ENCODE measurements around the gene ANXA2R.
"Not testable (repeated sequence)": the region's sequence is repeated elsewhere in the genome, so short reads cannot be mapped to it uniquely, and the experiment has no call there.

The ANXA2R gene

DNA sequence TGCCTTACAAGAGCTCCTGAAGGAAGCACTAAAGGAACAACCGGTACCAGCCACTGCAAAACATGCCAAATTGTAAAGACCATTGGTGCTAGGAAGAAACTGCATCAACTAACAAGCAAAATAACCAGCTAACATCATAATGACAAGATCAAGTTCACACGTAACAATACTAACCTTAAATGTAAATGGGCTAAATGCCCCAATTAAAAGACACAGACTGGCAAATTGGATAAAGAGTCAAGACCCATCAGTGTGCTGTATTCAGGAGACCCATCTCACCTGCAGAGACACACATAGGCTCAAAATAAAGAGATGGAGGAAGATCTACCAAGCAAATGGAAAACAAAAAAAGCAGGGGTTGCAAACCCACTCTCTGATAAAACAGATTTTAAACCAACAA, 15.0 kb upstream of the ANXA2R start:
- DNase-seq, result not testable (repeated sequence)

DNA sequence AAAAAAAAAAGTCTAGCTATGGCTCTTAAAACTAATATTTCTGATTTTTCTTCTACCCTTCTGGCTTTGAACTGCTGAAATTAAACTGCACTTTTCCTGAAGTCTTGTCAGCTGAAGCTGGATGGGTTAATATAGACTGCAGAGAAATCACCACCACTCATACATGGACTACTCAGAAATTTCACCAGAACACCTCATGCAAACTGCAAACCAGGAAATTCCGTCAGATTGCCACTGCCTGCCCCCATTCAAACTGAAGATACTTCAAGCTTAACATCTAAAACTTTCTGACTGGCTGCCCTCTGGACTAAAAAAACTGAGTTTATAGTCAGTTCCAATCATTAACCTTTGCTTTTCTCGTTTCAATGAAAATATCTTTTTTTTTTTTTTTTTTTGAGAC, 11.6 kb upstream of the ANXA2R start:
- no peak for DNase-seq

DNA sequence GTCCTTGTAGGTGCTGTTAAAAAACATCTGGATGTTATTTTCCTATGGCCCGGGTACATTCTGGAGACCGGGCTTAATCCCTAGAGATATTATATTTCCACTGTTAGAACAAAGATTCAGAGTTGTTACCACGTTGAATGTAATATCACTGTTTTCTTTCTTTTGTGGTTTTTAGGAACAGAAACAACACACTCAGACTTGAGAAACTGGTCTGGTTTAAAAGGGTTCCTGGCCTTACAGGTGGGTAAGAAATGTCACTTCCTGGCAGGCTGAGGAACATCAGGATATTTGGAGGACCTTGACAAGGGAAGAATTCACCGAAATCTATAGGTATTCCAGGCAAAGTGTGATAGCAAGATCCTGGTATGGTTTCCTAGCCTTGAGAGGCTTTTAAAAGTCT, 10.3 kb upstream of the ANXA2R start:
- no peak for DNase-seq

DNA sequence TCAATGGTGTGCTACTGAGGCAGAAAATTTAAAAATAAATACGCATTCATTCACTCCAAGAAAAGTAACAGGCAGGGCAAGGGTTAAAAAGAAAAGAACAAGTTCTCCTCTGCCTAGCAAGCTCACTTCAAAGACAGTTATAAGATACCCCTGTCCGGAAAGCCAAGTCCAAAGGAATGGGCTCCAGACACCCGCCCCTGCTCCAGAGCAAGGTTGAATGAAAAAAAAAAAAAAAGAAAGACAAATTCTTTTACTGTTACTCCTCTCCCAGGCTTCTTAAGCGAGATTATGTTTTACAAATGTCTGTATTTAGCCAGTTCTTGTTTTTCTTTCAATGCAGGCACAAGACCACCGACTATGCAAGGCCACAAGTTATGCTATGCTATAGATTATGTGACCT, 9.1 kb upstream of the ANXA2R start:
- no peak for DNase-seq

DNA sequence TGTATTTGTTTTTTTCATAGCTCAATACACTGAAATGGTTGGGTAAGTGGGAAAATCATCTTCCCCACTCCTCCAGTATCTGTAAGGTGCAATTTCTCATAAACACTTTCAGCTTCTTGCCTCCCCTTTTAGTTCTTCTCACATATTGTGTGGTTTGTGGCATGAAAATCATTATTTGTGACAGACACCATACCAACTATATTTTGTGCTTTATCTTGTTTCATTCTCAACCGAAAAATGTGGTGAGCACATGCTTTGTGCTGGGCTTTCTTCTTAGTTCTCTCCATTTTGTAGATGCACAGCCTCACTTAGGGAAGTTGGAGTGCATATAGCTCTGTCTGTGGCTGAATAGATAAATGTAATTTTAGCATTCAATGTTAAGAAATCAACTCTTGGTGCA, 6.4 kb upstream of the ANXA2R start:
- DNase-seq, result no peak

DNA sequence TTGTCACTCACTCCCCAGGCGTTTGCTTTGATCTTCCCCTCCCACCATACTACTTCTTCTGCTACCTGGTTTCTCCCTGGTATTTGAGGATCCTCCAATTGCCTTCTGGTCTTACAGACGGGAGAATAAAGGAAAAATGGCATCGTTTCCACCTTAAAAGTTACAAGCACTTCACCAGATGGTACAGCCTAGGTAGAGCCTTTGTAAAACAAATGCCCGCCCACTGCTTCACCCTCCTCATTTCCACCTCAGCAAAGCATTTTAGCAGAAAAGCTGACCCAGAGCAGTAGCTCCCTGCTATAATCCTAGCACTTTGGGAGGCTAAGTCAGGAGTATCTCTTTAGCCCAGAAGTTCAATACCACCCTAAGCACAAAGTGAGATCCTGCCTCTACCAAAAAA, 5.1 kb upstream of the ANXA2R start:
- no peak for DNase-seq

DNA sequence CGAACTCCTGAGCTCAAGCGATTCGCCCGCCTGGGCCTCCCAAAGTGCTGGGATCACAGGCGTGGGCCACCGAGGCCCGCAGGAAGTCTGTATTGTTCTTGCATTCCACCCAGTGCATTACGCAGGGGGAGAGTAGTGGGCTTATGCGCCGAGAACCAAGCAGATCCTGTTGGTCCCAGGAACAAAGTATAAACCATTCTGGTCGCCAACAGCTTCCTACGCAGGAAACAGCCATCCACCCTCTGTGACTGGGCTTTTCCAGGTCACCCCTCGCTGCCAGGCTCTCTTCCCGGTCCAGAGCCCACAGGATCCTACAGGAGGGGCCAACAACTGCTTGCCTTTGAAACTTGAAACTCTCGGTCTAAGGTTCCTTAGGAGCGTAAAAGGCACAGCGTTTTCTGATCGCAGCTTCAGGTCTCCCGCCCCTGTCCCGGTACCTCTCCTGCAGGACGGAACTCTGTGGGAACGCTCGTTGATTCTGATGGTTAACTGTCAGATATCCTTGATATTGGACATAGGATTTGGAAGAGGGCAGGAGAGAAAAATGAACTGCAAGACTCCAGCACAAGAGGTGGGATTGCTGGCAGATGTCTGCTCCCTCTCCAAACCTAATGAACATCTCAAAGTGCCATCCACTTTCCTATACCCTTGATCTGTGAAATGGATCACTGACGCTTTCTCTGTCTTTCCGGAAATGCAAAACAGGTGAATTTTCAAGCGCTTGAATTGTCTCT, 4.2 kb upstream of the ANXA2R start:
- DNase-seq, result no peak

DNA sequence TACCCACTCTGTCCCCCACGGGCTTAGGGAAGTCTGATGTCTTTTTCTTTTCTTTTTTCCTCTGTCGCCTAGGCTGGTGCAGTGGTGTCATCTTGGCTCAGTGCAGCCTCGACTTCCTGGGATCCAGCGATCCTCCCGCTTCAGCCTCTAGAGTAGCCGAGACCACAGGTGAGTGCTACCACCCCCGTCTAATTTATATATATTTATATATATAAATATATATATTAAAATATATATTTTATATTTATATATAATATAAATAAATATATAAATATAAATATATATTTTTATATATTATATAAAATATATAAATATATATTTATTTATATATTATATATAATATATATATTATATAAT, 3.3 kb upstream of the ANXA2R start:
- DNase-seq, result no peak

DNA sequence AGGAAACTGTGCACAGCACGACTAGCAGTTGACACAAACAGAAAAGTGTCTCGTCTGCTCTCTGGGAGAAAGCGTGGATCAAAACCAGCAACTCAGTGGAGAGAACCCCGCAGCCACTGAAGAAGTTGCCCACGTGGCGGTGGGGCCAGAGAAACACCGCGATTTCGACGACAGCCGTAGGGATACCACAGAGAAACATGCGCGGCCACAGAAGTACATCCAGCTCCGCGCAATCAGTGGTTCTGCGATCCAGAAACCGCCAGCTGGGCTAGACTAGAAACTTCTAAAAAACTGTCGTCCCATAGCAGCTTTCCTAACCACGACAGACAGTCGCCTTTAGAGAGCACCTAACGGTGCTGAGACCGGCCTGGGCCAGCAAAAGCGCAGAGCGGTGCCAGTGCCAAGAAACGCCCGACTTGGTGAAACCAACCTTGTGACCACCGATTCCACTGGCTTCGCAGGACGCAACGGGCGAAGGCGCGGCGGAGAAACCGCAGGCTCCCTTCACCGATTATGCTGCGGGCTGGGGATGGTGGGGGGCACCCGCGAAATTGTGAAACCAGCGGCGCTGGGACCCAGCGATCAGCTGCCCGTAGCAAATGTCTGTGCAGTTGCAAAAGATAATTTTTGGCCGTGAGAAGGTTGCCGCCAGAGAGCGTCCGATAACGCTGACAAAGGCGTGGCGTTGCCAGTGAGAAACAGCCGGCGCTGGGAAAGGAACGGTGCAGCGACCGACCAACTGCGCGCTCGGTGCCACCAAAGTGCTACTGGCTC, 2.7 kb upstream of the ANXA2R start:
- peak; percentile 77 for DNase-seq

DNA sequence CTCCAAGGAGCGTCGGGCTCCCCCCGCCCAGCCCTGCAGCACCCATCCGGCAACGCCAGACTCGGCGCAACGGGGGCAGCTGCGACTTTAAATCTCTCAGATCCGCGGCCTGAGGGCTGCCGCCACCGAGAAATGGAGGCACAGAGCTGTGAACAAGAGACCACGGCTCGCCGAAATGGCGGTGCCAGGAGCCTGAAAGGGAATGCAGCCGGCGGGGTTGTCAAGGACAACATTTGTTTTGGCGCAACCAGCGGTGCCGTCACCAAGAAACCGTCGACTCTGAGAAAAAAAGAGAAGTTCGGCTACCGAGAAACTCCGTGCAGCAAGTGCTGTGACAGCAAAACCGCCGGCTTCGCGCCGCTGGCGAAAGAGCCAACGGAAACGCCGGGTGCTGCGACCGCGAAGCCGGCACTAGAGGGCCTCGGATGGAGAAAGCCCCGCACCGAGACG, 2.1 kb upstream of the ANXA2R start:
- DNase-seq, result peak; percentile 91

DNA sequence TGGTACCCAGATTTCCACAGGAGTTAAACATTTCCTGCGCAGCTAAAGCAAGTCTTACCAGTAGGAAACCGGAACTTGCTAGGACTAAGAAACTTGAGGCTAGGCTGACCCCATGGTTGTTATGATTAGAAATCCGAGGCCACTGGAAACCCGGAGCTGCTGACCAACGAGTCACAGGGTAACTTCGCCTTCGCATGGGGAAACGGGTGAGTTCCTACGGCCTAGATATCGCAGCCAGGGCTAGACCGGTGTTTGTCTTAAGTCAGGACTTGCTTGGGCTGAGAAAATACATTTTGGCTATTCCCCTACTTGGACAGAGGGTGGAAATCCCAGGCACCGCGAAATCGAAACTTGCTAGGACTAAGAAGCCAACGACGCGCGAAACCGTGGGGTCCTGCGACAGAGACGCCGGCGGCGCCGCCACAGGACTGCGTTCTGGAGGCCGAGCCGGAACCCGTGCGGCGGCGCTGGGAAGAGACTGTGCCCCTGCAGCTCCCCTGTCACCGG, 1.6 kb upstream of the ANXA2R start:
- DNase-seq, result peak; percentile 82

DNA sequence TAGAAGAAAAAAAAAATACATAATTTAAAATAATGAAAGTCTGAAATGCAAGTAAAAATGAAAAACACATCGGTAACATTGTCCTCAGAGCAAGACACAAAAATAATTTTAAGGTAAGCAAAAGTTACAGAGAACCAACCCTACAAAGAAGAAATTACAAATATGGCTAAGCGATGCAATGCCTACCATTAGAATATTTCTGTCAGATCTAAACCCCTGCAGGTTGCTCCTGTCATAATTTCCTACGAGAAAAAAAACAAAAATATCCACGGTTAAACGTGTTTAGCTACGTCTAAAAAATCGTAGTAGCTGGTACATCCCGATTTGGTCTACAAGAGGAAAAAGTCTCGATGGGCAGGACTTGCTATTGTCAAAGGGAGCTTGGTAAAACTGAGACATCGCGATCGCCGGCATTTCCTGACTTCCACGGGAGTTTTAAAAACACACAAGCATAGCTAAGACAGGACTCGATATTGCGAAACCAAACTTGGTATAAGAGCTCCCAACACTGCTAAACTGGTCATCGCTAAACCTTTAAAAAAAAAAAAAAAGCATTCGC, 1.1 kb upstream of the ANXA2R start:
- DNase-seq, result peak; percentile 60

DNA sequence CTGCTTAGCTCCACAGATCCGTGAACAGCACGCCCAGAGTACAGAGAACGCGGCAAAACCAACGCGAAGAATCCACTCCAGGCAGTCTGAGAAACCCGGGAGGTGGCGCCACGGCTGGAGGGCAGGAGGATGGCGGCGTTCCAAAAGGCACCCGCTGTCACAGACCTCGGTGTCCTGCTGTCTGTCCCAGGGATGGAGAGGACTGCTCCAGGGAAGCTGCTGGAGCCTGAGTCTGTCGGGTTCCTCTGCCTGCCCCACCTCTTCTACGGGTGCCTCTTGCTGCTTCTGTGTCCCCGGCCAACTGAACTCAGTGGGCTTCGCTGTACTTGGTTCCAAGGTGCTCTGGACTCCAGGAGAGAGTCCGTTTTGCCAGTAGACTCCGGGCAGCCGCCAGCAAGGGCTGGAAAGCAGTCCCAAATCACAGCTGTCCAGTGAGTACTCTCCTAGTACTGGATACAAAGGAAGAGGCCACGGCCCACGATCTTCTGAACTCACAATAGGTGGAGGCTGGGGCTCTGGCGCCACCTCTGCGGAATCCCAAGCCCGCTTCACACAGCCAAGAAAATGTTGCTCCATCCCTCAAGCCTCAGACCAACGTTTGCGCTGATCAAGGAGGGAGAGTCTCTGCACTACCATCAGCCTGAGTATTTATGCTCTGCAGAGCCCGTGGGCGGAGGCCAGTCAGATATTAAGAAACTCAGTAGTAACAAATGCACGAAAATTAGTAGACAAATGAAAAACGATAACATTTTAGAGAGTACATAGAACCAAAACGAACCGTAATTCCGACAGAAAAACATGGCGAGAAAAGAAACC, 440 bp downstream of the ANXA2R start:
- DNase-seq, result peak; percentile 77

DNA sequence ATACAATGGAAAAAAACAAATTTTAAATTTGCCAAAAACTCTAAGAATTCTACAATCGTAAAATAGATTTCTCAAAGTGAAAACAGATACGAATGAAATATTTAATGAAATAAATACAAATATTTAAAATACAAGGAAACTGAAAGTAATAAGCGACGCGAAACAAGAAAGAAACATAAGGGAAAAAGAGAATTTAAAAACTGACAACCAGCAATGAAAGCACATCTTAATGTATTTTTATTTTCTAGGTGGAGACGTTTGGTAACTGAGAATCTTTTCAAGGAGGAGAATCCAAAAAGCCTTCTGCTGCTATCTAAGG, 1.0 kb downstream of the ANXA2R start:
- DNase-seq, result no peak

DNA sequence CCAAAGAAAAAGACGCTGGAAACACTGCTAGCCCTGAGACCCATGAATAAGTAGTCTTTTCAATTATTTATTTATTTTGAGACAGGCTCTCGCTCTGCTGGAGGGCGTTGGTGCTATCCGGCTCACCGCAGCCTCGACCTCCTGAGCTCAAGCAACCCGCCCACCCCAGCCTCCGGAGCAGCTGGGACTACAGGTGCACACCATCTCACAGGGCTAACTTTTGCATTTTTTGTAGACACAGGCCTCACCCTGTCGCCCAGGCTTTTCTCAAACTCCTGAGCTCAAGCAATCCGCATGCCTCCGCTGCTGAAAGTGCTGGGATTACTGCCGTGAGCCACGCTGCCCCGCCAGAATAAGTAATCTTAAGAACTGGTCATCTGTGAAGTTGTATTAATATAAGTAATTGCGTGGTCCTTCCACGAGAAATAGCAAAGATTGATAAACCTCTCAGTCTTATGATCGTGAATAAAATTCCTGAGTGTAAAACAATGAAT, 1.6 kb downstream of the ANXA2R start:
- peak; percentile 47 for DNase-seq

DNA sequence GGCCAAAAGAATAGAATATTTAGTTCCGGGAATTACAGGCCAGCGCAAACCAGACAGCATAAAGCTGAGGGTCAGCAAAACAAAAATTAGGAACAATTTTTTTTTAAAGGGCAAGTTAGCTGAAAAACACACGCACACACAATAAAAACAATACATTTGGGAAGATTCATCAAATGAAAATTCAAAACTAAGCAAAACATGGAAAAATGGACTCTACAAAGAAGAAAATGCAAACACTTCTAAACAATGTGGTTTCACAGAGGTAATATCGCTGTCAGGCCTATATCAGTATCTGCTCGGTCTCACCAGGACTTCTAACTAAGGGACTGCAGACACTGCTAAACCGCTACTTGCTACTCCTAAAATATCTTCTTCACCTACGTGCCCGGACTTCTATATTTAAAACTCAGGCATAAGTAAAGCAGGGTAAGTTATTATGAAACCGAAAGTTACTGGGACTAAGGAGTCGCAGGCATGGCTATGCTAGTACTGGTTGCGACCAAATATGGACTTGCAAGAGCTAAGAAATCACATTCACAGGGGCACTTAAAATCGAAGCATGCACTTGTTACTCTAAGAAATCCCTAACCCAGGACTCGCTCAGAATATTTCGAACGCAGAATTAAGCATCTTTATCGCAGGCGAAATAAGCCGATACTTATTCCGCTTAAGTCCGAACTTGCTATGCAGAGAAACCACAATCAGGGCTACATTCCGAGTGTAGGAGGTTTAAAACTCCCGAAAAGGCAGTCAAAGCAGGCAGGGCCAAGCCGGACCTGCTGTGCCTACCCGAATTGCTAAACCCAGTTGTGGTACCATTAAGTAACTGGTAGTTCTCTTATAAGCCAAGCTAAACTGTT, 2.3 kb downstream of the ANXA2R start:
- peak; percentile 77 for DNase-seq

DNA sequence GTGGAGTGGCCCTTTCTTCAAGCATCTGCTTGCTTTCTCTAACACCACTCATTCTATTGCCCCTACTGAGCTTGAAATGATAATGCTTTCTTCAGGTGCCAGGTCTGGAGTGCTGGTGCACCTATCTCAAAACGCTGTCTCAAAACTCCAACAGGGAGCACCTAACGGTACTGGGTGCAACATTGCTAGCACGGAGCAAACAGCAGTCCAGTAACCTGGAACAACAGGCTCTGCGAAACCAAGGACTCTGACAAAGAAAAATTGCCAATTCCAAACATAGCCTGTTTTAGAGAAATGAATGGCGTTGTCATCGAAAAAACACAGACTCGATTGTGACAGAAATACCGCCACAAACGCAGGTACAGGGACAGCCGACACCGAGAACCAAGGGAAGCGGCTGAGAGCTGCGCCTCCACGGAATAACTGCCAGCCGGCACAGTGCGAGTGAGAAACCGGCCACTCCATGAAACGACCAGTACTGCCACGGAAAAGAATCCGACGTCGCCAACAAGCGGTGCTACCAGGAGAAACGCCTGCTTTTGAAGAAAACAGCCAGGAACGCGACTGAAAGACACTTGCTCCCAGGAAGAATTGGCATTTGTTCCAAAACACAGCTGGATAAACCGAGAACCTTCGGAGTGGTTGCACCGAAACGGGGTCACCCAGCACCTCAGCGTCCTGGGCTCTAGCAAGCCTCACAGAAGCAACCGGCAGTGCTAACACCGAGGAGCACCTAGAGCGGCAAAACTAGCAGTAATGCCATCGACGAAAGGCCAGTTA, 3.1 kb downstream of the ANXA2R start:
- no peak for DNase-seq

DNA sequence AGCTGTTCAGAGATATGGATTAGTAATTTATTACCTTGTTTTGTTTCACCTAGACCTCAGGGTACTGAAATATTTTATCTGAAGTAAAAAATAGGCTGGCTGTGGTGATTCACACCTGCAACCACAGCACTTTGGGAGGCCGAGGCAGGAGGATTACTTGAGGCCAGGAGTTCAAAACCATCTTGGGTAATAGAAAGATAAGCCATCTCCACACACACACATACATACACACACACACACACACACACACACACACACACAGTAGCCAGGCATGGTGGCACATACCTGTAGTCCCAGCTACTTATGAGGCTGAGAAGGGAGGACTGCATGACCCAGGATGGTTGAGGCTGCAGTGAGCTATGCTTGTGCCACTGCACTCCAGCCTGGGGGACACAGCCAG, 3.7 kb downstream of the ANXA2R start:
- peak; percentile 34 for DNase-seq

DNA sequence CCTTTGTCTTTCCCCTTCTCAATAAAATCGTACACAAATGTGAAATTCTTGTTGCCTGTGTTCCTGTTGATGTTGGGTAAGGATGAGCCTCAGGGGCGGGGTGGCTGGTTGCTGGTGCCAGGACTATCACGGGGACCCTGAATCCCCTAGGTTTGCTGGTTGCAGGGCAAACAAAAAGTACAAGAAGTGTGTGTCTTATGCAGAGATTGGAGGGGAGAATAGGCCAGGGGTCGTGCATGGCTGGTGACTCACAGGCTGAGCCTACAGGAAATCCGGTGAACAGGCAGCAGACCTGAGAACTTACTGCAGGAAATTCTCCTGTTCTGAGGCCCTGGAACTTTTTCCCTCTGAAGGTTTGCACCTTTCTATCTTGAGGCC, 5.5 kb downstream of the ANXA2R start:
- DNase-seq, result no peak

DNA sequence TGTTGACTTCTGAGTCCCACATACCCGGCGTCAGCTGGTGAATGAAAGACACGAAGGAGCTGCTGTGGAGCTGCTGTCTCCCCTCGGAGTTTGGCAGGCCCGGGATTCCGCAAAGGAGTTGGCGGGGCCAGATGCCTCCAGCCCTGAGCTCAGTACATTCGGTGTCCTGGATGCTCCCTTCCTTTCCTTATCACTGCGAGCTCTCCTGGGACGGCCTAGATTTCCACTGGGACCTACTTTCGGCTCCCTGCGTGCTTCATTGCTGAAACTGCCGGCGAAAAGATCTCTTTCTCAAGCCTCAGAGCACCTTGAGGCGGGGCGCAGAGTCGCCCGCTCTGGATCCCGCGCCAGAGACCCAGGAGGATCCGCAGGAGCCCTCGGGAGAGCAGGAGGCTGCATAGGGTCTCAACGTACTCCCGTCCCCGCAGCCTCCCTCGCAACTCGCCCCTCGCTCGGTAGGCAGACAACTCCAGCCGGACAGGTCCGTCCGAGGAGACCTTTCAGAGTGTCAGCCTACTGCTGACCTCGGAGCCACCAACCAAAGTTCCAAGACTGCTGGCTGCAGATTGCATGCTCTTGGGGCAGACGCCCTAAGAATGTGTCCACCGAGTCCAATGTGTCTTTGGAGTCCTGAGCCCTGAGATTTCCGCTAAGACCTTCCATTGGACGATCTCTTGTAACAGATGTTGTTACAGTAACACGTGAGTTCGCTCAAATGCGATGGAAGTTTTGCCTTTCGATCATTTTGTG, 6.1 kb downstream of the ANXA2R start:
- no peak for DNase-seq

Measured in CD4-positive, alpha-beta T cell treated with Interleukin-12 subunit alpha and Interleukin-12 subunit beta, for 1 hour (primary cell).